ENCODE data around the gene MAP4K4. TPM values are rescaled to one million over a fixed set of nuclear protein-coding genes. Genes with fewer than 3 reads are reported as not detected.
A peak's percentile ranks its signal among the peaks of the same experiment; 100 is the strongest.

The MAP4K4 gene
- total RNA-seq, 1 experiment from 2014 or later = 132 TPM

- H4K20me1 ChIP-seq (ENCODE audit: control insufficient read depth, insufficient read depth, insufficient read length) = no peaks in the 10 kb centered on the region
- H4K5ac ChIP-seq (ENCODE audit: insufficient read length, low read depth, low read length) = no peak overlapping the region
- peaks cover 19% of the 10 kb centered on the region; the same call in 1 of the 2 replicates for H3K79me2 ChIP-seq (ENCODE audit: insufficient read depth, low read length)
- H2BK120ac ChIP-seq (ENCODE audit: low read depth, low read length, poor library complexity, severe bottlenecking) = no peak overlapping the region
- no peaks in the 10 kb centered on the region for H3K9me3 Mint-ChIP-seq
- no CpG with 5 or more reads among the region's 1 CpG for WGBS (ENCODE audit: extremely low coverage, insufficient read length, low lambda C conversion rate)
- no peaks in the 10 kb centered on the region for H3K9me3 ChIP-seq (ENCODE audit: control insufficient read depth, low read depth, low read length)
- no peak overlapping the region for H4K8ac ChIP-seq (replicated peaks; ENCODE audit: insufficient read length, low read depth, low read length)
- H2BK12ac ChIP-seq (ENCODE audit: insufficient read length, low read depth, low read length) = no peak overlapping the region
- no peak overlapping the region for H3K14ac ChIP-seq (ENCODE audit: insufficient read depth, low read length)
- H2AK5ac ChIP-seq (ENCODE audit: insufficient read length, low read length) = no peak overlapping the region
- H4K91ac ChIP-seq (ENCODE audit: insufficient read length, low read depth, low read length) = no peak overlapping the region
- TF ChIP-seq, protein P1, sequence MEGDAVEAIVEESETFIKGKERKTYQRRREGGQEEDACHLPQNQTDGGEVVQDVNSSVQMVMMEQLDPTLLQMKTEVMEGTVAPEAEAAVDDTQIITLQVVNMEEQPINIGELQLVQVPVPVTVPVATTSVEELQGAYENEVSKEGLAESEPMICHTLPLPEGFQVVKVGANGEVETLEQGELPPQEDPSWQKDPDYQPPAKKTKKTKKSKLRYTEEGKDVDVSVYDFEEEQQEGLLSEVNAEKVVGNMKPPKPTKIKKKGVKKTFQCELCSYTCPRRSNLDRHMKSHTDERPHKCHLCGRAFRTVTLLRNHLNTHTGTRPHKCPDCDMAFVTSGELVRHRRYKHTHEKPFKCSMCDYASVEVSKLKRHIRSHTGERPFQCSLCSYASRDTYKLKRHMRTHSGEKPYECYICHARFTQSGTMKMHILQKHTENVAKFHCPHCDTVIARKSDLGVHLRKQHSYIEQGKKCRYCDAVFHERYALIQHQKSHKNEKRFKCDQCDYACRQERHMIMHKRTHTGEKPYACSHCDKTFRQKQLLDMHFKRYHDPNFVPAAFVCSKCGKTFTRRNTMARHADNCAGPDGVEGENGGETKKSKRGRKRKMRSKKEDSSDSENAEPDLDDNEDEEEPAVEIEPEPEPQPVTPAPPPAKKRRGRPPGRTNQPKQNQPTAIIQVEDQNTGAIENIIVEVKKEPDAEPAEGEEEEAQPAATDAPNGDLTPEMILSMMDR (conservative IDR thresholded peaks at IDR 0.05) = no peak
- no peak overlapping the region for H3K27ac ChIP-seq (ENCODE audit: insufficient read length, low read depth, low read length)
- no peaks in the 10 kb centered on the region for H3K23me2 ChIP-seq (ENCODE audit: insufficient read length, low read depth, low read length, poor library complexity, severe bottlenecking)
- no peak overlapping the region for H2BK20ac ChIP-seq (ENCODE audit: low read depth, low read length, poor library complexity, severe bottlenecking)
- peaks cover 62 to 72% of the 10 kb centered on the region in 2 experiments for H3K4me1 Mint-ChIP-seq
- H2AFZ ChIP-seq (ENCODE audit: low read length) = no peak overlapping the region
- no peaks in the 10 kb centered on the region for H3K36me3 Mint-ChIP-seq (ENCODE audit: insufficient read depth in 1 of 3, low read depth in 3 of 3)
- H3K79me1 ChIP-seq (ENCODE audit: insufficient read depth, low read depth, low read length, poor library complexity, severe bottlenecking) = peaks cover 3% of the 10 kb centered on the region
- H2BK15ac ChIP-seq (ENCODE audit: low read depth, low read length) = no peak overlapping the region
- H3K27ac Mint-ChIP-seq = peak overlapping the region in 2 of 3 experiments; percentile 25 to 91; a peak in 4 of 7 replicates
- no peak overlapping the region for H3K18ac ChIP-seq (ENCODE audit: insufficient read length, low read depth, low read length)
- no peaks in the 10 kb centered on the region for H3K27me3 ChIP-seq (ENCODE audit: insufficient read depth, low read length)
- H3K23ac ChIP-seq (ENCODE audit: insufficient read length, low read depth, low read length) = no peak overlapping the region
- H3K56ac ChIP-seq (ENCODE audit: insufficient read length, low read depth, low read length) = no peak overlapping the region
- H3K9ac ChIP-seq (ENCODE audit: extremely low read depth, insufficient read length, low read length) = no peak overlapping the region
- DNase-seq = no peak
- no peak overlapping the region for H3K4ac ChIP-seq (ENCODE audit: low read depth, low read length)
- no peak overlapping the region for H3T11ph ChIP-seq (ENCODE audit: low read length)
- no peak overlapping the region for H2BK5ac ChIP-seq (ENCODE audit: insufficient read length, low read length)
- H3K4me1 ChIP-seq (ENCODE audit: insufficient read depth, low read length) = peaks cover 11% of the 10 kb centered on the region
- no peak overlapping the region for H3K4me2 ChIP-seq (ENCODE audit: insufficient read depth, insufficient read length, low read length)
- no peaks in the 10 kb centered on the region for H3K27me3 Mint-ChIP-seq (ENCODE audit: low read depth)
- H3K4me3 Mint-ChIP-seq = no peak overlapping the region
Observed at GRCh38 chr2:101818531-101819451, 121.3 kb downstream of the MAP4K4 start.

All from H9 (cell line).